Upper lobe of right lung (tissue), 1 donor: Measurements from ENCODE around the gene ARL3. TPM values are rescaled to one million over a fixed set of nuclear protein-coding genes. Genes with fewer than 3 reads are reported as not detected.
"Not testable (repeated sequence)": the region's sequence is repeated elsewhere in the genome, so short reads cannot be mapped to it uniquely, and the experiment has no call there.

Experiments used
- ATAC-seq: fragments of 200-7000 bp; cut with Tn5 transposase; one replicate; pipeline ENCODE4 v1.9.1; 2020; ENCODE audit warnings: mild to moderate bottlenecking, moderate library complexity
- DNase-seq: peaks from one replicate; pipeline ENCODE4 v3.0.0-alpha.2; 2020
- H3K27ac ChIP-seq: fragments of 200-600 bp; one replicate; pipeline ENCODE4 v1.8.0; 2022
- H3K27me3 ChIP-seq: fragments of 200-600 bp; one replicate; pipeline ENCODE4 v1.8.0; 2022; ENCODE audit warnings: mild to moderate bottlenecking
- H3K36me3 ChIP-seq: fragments of 200-600 bp; one replicate; pipeline ENCODE4 v1.8.0; 2022
- H3K4me1 ChIP-seq: fragments of 200-600 bp; one replicate; pipeline ENCODE4 v1.8.0; 2022
- H3K4me3 ChIP-seq: fragments of 200-600 bp; one replicate; pipeline ENCODE4 v1.8.0; 2022; ENCODE audit warnings: mild to moderate bottlenecking
- H3K9me3 ChIP-seq: fragments of 200-600 bp; one replicate; pipeline ENCODE4 v1.8.0; 2022
- intact Hi-C: fragments of 100-400 bp; cut with DNase I; formaldehyde crosslinking; loops from one replicate; pipeline ENCODE4 v1.11.0; 2022
- total RNA-seq: library from RNA; stranded (reverse); fragmentation: NEBNext Ultra II Directional; extraction: Animal tissue kit (Norgen Biotek cat#: 25700); gene quantifications from one replicate; pipeline ENCODE4 v1.2.1, GENCODE V29; 2021
- TF ChIP-seq, protein P1 (sequence below): fragments of 200-600 bp; IDR thresholded peaks from one replicate; pipeline ENCODE4 v1.8.0; 2022; ENCODE audit warnings: antibody characterized with exemption
- donor health status: DM: no; HTN: yes; CAD: no; lungs with severe emphysema.

The ARL3 gene
- total RNA-seq, 1 donor from 2014 or later: 7.5 TPM

DNA sequence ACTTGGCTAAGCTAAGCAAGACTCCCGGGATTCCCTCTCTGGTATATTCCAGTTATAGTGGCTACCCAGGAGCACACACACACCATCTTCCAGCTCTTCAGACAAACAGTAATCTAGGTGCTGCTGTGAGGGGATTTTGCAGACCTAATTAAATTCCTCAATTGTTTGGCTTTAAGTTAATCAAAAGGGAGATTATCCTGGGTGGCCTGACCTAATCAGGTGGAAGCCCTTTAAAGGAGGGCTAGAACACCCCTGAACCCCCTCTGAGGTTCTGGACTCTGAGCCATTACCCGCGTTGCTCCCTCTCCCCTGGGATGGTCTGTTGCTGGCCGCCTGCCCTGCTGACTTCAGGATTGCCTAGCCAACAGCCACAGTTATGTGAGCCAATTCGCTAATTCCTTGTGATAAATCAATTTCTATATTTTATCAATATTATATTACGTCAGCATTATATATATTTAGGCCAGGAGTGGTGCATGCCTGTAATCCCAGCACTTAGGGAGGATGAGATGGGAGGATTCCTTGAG lies 6.6 kb upstream of the ARL3 start:
- Histone ChIP-seq H3K36me3 (no peaks in the 10 kb centered on the region), H3K27me3 (no peaks in the 10 kb centered on the region), H3K4me1 (no peaks in the 10 kb centered on the region), H3K27ac (no peak overlapping the region), H3K9me3 (no peaks in the 10 kb centered on the region), H3K4me3 (no peak overlapping the region)
- intact Hi-C loops: no loop called here
- ATAC-seq: no peak
- TF ChIP-seq, protein P1, sequence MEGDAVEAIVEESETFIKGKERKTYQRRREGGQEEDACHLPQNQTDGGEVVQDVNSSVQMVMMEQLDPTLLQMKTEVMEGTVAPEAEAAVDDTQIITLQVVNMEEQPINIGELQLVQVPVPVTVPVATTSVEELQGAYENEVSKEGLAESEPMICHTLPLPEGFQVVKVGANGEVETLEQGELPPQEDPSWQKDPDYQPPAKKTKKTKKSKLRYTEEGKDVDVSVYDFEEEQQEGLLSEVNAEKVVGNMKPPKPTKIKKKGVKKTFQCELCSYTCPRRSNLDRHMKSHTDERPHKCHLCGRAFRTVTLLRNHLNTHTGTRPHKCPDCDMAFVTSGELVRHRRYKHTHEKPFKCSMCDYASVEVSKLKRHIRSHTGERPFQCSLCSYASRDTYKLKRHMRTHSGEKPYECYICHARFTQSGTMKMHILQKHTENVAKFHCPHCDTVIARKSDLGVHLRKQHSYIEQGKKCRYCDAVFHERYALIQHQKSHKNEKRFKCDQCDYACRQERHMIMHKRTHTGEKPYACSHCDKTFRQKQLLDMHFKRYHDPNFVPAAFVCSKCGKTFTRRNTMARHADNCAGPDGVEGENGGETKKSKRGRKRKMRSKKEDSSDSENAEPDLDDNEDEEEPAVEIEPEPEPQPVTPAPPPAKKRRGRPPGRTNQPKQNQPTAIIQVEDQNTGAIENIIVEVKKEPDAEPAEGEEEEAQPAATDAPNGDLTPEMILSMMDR: no peak
- DNase-seq: no peak

DNA sequence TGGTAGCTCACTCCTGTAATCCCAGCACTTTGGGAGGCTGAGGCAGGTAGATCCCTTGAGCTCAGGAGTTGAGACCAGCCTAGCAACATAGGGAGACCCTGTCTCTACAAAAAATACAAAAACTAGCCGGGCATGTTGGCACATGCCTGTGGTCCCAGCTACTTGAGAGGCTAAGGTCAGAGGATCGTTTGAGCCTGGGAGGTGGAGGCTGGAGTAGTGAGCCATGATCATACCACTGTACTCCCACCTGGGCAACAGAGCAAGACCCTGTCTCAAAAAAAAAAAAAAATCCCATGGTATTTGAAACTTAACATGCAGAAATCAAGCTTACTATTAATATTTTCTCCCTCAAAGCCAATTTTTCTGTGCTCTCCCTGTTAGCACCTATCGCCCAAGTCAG lies 6.1 kb upstream of the ARL3 start:
- Histone ChIP-seq H3K27ac (no peak overlapping the region), H3K9me3 (no peaks in the 10 kb centered on the region), H3K27me3 (no peaks in the 10 kb centered on the region), H3K4me3 (no peak overlapping the region), H3K36me3 (no peaks in the 10 kb centered on the region), H3K4me1 (peaks cover 1% of the 10 kb centered on the region)
- ATAC-seq (no peak), DNase-seq (no peak)
- TF ChIP-seq, protein P1: no peak
- intact Hi-C loops: no loop called here

DNA sequence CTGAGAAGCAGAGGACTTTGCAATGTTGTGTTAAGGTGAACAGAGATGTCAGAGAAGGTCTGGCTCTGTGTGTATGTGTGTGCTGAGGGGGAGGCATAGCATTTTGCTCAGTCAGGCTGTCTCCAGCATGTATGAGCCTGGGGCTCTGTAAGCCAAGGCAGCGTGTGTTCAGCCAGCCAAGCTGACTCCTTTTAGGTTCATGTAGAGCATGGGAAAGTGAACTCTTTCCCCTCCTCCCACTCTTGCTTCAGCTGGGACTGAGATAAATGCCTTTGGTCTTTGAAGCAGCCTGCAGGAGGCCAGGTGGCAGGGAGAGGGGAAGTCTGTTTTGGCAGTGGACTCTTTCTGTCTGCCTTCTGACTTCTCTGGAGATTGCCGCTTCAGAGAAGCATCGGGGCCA lies 4.0 kb upstream of the ARL3 start:
- no peak for ATAC-seq
- Histone ChIP-seq H3K36me3 (no peaks in the 10 kb centered on the region), H3K9me3 (no peaks in the 10 kb centered on the region), H3K4me1 (peaks cover 8% of the 10 kb centered on the region), H3K27ac (no peak overlapping the region), H3K27me3 (no peaks in the 10 kb centered on the region), H3K4me3 (no peak overlapping the region)
- TF ChIP-seq, protein P1: no peak
- no peak for DNase-seq
- intact Hi-C loops: no loop called here

DNA sequence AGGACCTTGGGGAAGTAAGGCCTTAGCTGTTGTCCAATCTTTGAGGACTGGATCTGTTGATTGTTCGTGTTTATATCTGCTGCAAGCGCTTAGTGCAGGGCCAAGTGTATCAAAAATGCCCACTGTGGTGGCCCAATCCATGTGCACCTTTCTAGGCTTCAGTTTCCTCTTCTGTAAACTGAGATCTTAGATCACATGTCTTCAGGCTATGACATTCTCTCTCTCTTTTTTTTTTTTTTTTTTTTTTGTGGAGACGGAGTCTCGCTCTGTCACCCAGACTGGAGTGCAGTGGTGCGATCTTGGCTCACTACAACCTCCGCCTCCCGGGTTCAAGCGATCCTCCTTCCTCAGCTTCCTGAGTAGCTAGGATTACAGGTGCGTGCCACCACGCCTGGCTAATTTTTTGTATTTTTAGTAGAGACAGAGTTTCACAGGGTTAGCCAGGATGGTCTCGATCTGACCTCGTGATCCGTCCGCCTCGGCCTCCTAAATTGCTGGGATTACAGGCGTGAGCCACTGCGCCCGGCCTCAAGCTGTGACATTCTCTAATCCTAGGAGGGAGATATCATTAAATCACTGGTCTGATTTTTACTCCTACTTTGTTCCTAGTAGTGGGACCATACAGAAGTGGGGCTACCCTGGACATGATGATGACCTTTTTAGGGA lies 2.8 kb upstream of the ARL3 start:
- H3K27ac ChIP-seq, intact Hi-C loops, ATAC-seq, H3K27me3 ChIP-seq, DNase-seq, H3K4me3 ChIP-seq, H3K36me3 ChIP-seq, H3K9me3 ChIP-seq: not testable (repeated sequence)
- peaks cover 17% of the 10 kb centered on the region for H3K4me1 ChIP-seq

DNA sequence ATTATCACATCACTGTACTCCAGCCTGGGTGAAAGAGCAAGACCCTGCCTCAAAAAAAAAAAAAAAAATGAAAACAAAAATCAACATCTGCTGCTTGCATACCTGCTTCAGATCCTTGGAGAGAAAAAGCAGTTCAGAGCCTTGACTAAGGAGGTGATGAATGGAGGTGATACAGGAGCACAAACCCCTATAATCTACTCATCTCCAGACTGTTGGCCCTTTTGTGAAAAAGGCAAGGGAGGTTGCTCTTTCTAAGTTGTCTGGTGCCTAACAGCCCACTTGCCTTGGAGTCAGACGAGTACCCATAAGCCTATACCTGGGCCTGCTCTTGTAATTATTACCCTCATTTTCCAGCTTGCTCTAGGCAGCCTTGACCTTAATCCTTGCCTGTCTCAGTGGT lies 1.7 kb upstream of the ARL3 start:
- intact Hi-C loops: no loop called here

More for the DNA sequence above, 1.7 kb upstream of the ARL3 start:
- Histone ChIP-seq H3K27me3 (no peaks in the 10 kb centered on the region), H3K4me3 (no peak overlapping the region), H3K27ac (no peak overlapping the region), H3K36me3 (no peaks in the 10 kb centered on the region), H3K9me3 (no peaks in the 10 kb centered on the region), H3K4me1 (peaks cover 18% of the 10 kb centered on the region)
- ATAC-seq: no peak
- TF ChIP-seq, protein P1: no peak
- DNase-seq: no peak
